SU-DHL-6 (cell line): ENCODE data around the gene ZNF574.

ENCODE experiments used
- CTCF ChIP-seq: fragments of 200-600 bp; sonication (generic); IDR thresholded peaks from one replicate; pipeline ENCODE4 v1.5.1; 2017; ENCODE audit warnings: antibody characterized with exemption, mild to moderate bottlenecking, low read length, moderate library complexity; ENCODE audit not compliant: insufficient read depth, poor library complexity, severe bottlenecking
- EZH2phosphoT487 ChIP-seq: fragments of 200-600 bp; sonication (generic), shearing (Covaris generic); conservative IDR thresholded peaks from 2 replicates; pipeline ENCODE4 v1.6.1; 2018; ENCODE audit warnings: mild to moderate bottlenecking, antibody characterized with exemption, low read length, moderate library complexity, mixed read lengths

- TF ChIP-seq CTCF (no peak), EZH2phosphoT487 (no peak)
Observed at GRCh38 chr19:42069619-42070351, 6.2 kb upstream of the ZNF574 start, which contains the start of gene GRIK5.
